KMS-11 (cell line): ENCODE measurements around the gene PAX8.

Experiments used
- H2AFZ ChIP-seq: fragments of 200-600 bp; sonication (generic); 2 replicates; pipeline ENCODE4 v1.6.1; 2016; ENCODE audit warnings: antibody characterized with exemption, mixed run types, low read depth
- H3K27ac ChIP-seq: fragments of 200-600 bp; sonication (generic); 2 replicates; pipeline ENCODE4 v1.6.1; 2016; ENCODE audit warnings: mild to moderate bottlenecking, mixed run types
- H3K27me3 ChIP-seq: fragments of 200-600 bp; sonication (generic); 2 replicates; pipeline ENCODE4 v1.6.1; 2017; ENCODE audit warnings: mild to moderate bottlenecking, low read depth, mixed run types, moderate library complexity; ENCODE audit not compliant: insufficient read depth
- H3K36me3 ChIP-seq: fragments of 200-600 bp; sonication (generic); 2 replicates; pipeline ENCODE4 v1.6.1; 2017; ENCODE audit warnings: mild to moderate bottlenecking, mixed run types; ENCODE audit not compliant: insufficient read depth
- H3K4me1 ChIP-seq: fragments of 200-600 bp; sonication (generic); 2 replicates; pipeline ENCODE4 v1.6.1; 2016; ENCODE audit warnings: mild to moderate bottlenecking, low read depth, mixed run types; ENCODE audit not compliant: poor library complexity, severe bottlenecking
- H3K4me2 ChIP-seq: fragments of 200-600 bp; sonication (generic); 2 replicates; pipeline ENCODE4 v1.7.0; 2016; ENCODE audit warnings: mild to moderate bottlenecking, mixed run types
- H3K4me3 ChIP-seq: fragments of 200-600 bp; sonication (generic); IDR thresholded peaks from 2 replicates; pipeline ENCODE4 v1.6.1; 2017; ENCODE audit warnings: low read depth, low read length, mixed read lengths; ENCODE audit not compliant: insufficient read depth
- H3K79me2 ChIP-seq: fragments of 200-600 bp; sonication (generic); 2 replicates; pipeline ENCODE4 v1.6.1; 2016; ENCODE audit warnings: low read depth, mixed run types; ENCODE audit not compliant: insufficient read depth
- H3K9ac ChIP-seq: fragments of 200-600 bp; sonication (generic); 2 replicates; pipeline ENCODE4 v1.6.1; 2016; ENCODE audit warnings: mild to moderate bottlenecking, mixed run types
- H4K20me1 ChIP-seq: fragments of 200-600 bp; sonication (generic); 2 replicates; pipeline ENCODE4 v1.6.1; 2016; ENCODE audit warnings: mild to moderate bottlenecking, mixed run types; ENCODE audit not compliant: insufficient read depth
- CTCF ChIP-seq: fragments of 200-600 bp; sonication (generic); conservative IDR thresholded peaks from 2 replicates; pipeline ENCODE4 v1.6.1; 2017; ENCODE audit warnings: low read depth, mild to moderate bottlenecking, antibody characterized with exemption, low read length, moderate library complexity, mixed read lengths

Gene PAX8

GRCh38 chr2:113263546-113263945 lies 15.2 kb downstream of the PAX8 start:
- H3K4me2 ChIP-seq = no peak overlapping the region
- no peak overlapping the region for H2AFZ ChIP-seq
- TF ChIP-seq CTCF = no peak
- no peaks in the 10 kb centered on the region for H3K4me1 ChIP-seq
- no peaks in the 10 kb centered on the region for H4K20me1 ChIP-seq
- no peak overlapping the region for H3K27ac ChIP-seq
- no peaks in the 10 kb centered on the region for H3K36me3 ChIP-seq
- H3K79me2 ChIP-seq = no peaks in the 10 kb centered on the region
- H3K27me3 ChIP-seq = no peaks in the 10 kb centered on the region
- no peak overlapping the region for H3K9ac ChIP-seq
- no peak overlapping the region for H3K4me3 ChIP-seq

GRCh38 chr2:113260991-113261390 lies 17.7 kb downstream of the PAX8 start:
- Histone ChIP-seq H3K27ac (no peak overlapping the region), H3K79me2 (no peaks in the 10 kb centered on the region), H3K4me2 (no peak overlapping the region), H3K9ac (no peak overlapping the region), H3K4me1 (no peaks in the 10 kb centered on the region), H3K36me3 (no peaks in the 10 kb centered on the region), H3K4me3 (no peak overlapping the region), H2AFZ (no peak overlapping the region), H4K20me1 (no peaks in the 10 kb centered on the region), H3K27me3 (no peaks in the 10 kb centered on the region)
- TF ChIP-seq CTCF = no peak

GRCh38 chr2:113258471-113259147 lies 20.1 kb downstream of the PAX8 start:
- Histone ChIP-seq H3K36me3 (no peaks in the 10 kb centered on the region), H3K9ac (no peak overlapping the region), H3K79me2 (no peaks in the 10 kb centered on the region), H3K4me2 (no peak overlapping the region), H4K20me1 (no peaks in the 10 kb centered on the region), H2AFZ (no peak overlapping the region), H3K27ac (no peak overlapping the region), H3K27me3 (no peaks in the 10 kb centered on the region), H3K4me3 (no peak overlapping the region), H3K4me1 (no peaks in the 10 kb centered on the region)
- TF ChIP-seq CTCF = no peak

- H3K9ac ChIP-seq = no peak overlapping the region
These were observed 21.0 kb downstream of the PAX8 start for GRCh38 chr2:113257516-113258264.

More at GRCh38 chr2:113257516-113258264, 21.0 kb downstream of the PAX8 start:
- H2AFZ ChIP-seq = no peak overlapping the region
- H3K27ac ChIP-seq = no peak overlapping the region
- no peaks in the 10 kb centered on the region for H3K27me3 ChIP-seq
- no peaks in the 10 kb centered on the region for H3K36me3 ChIP-seq
- H3K4me3 ChIP-seq = no peak overlapping the region
- H3K4me2 ChIP-seq = no peak overlapping the region
- H4K20me1 ChIP-seq = no peaks in the 10 kb centered on the region
- TF ChIP-seq CTCF = no peak
- no peaks in the 10 kb centered on the region for H3K4me1 ChIP-seq
- H3K79me2 ChIP-seq = no peaks in the 10 kb centered on the region
